IMR-90 (cell line): ENCODE measurements around the gene TAS1R1. TPM values are rescaled to one million over a fixed set of nuclear protein-coding genes. Genes with fewer than 3 reads are reported as not detected.
A peak's percentile ranks its signal among the peaks of the same experiment; 100 is the strongest.

ENCODE experiments used
- ATAC-seq: fragments of 200-7000 bp; cut with Tn5 transposase; 2 replicates; pipeline ENCODE4 v1.9.1; 2020; ENCODE audit warnings: low read depth, mild to moderate bottlenecking, moderate library complexity
- BruUV-seq: library from RNA; stranded (reverse); fragments of 400-500 nt; replicated peaks from 2 replicates; lab custom pipeline; 2021; lab: Mats Ljungman, UMichigan
- CTCF ChIA-PET: fragments of 300-600 bp; formaldehyde crosslinking; extraction: SDS; loops from one replicate; lab custom pipeline; 2021; ENCODE audit warnings: antibody characterized with exemption; lab: Yijun Ruan, JAX
- POLR2A ChIA-PET: fragments of 300-600 bp; sonication (Branson Sonifier 250); formaldehyde crosslinking; loops from one replicate; lab custom pipeline; 2022; ENCODE audit warnings: antibody characterized with exemption; ENCODE audit not compliant: unreplicated experiment; lab: Charles Lee
- DNase-seq: peaks from one replicate; pipeline ENCODE4 v3.0.0; 2013
- H2AFZ ChIP-seq: replicated peaks from 2 replicates; pipeline ENCODE3; 2013; ENCODE audit warnings: low read length, mild to moderate bottlenecking; ENCODE audit not compliant: poor library complexity
- H2AK5ac ChIP-seq: 2 replicates; pipeline ENCODE4 v1.6.1; 2013; ENCODE audit warnings: low read depth, low read length, inconsistent platforms
- H2AK9ac ChIP-seq: replicated peaks from 2 replicates; pipeline ENCODE3; 2013; ENCODE audit warnings: mild to moderate bottlenecking, low read depth, low read length, moderate library complexity; ENCODE audit not compliant: poor library complexity
- H2BK120ac ChIP-seq: 2 replicates; pipeline ENCODE4 v1.6.1; 2013; ENCODE audit warnings: low read depth, low read length, inconsistent platforms
- H2BK15ac ChIP-seq: 3 replicates; pipeline ENCODE4 v1.6.1; 2013; ENCODE audit warnings: low read depth, low read length, inconsistent platforms
- H2BK20ac ChIP-seq: 2 replicates; pipeline ENCODE4 v1.6.1; 2013; ENCODE audit warnings: low read depth, mild to moderate bottlenecking, inconsistent platforms, low read length, moderate library complexity
- H2BK5ac ChIP-seq: 2 replicates; pipeline ENCODE4 v1.6.1; 2013; ENCODE audit warnings: mild to moderate bottlenecking, low read depth, low read length, inconsistent platforms; ENCODE audit not compliant: poor library complexity, severe bottlenecking
- H3K14ac ChIP-seq: replicated peaks from 2 replicates; pipeline ENCODE4 v1.6.1; 2013; ENCODE audit warnings: low read depth, low read length, inconsistent platforms
- H3K18ac ChIP-seq: 2 replicates; pipeline ENCODE4 v1.6.1; 2013; ENCODE audit warnings: low read depth, low read length, control low read depth
- H3K23ac ChIP-seq: 2 replicates; pipeline ENCODE4 v1.6.1; 2013; ENCODE audit warnings: low read depth, low read length, inconsistent platforms
- H3K27ac ChIP-seq: 2 replicates; pipeline ENCODE4 v1.5.1; 2013; ENCODE audit warnings: mild to moderate bottlenecking, control low read depth, low read length; ENCODE audit not compliant: insufficient read depth
- H3K27me3 ChIP-seq: 2 replicates; pipeline ENCODE4 v1.6.1; 2013; ENCODE audit warnings: low read length; ENCODE audit not compliant: control insufficient read depth, insufficient read depth
- H3K36me3 ChIP-seq: 2 replicates; pipeline ENCODE4 v1.6.1; 2013; ENCODE audit warnings: low read length, mixed read lengths; ENCODE audit not compliant: control insufficient read depth, insufficient read depth
- H3K4ac ChIP-seq: 2 replicates; pipeline ENCODE4 v1.6.1; 2013; ENCODE audit warnings: low read depth, low read length, inconsistent platforms
- H3K4me1 ChIP-seq: 2 replicates; pipeline ENCODE4 v1.6.1; 2013; ENCODE audit warnings: low read length, mixed read lengths; ENCODE audit not compliant: control insufficient read depth, insufficient read depth
- H3K4me2 ChIP-seq: 2 replicates; pipeline ENCODE4 v1.6.1; 2013; ENCODE audit warnings: low read depth, mild to moderate bottlenecking, control low read depth, low read length, moderate library complexity
- H3K4me3 ChIP-seq: 2 replicates; pipeline ENCODE4 v1.5.1; 2013; ENCODE audit warnings: low read depth, mild to moderate bottlenecking, control low read depth, low read length, moderate library complexity; ENCODE audit not compliant: insufficient read depth
- H3K56ac ChIP-seq: 2 replicates; pipeline ENCODE4 v1.6.1; 2013; ENCODE audit warnings: low read length, inconsistent platforms; ENCODE audit not compliant: insufficient read depth; ENCODE audit errors: extremely low read depth
- H3K79me1 ChIP-seq, 2 experiments: 2 replicates each; pipeline ENCODE4 v1.6.1; 2013; ENCODE audit warnings: low read length in 2 of 2, inconsistent platforms in 1 of 2, low read depth in 1 of 2
- H3K9ac ChIP-seq: 2 replicates; pipeline ENCODE4 v1.6.1; 2013; ENCODE audit warnings: low read depth, low read length, control low read depth
- H3K9me1 ChIP-seq: 2 replicates; pipeline ENCODE4 v1.6.1; 2013; ENCODE audit warnings: low read length, inconsistent platforms; ENCODE audit not compliant: insufficient read depth
- H3K9me3 ChIP-seq: 2 replicates; pipeline ENCODE4 v1.6.1; 2013; ENCODE audit warnings: low read length; ENCODE audit not compliant: control insufficient read depth, insufficient read depth
- H4K20me1 ChIP-seq: 2 replicates; pipeline ENCODE4 v1.6.1; 2013; ENCODE audit warnings: low read length, inconsistent platforms; ENCODE audit not compliant: insufficient read depth
- H4K5ac ChIP-seq: 2 replicates; pipeline ENCODE4 v1.6.1; 2013; ENCODE audit warnings: mild to moderate bottlenecking, low read depth, low read length, control low read depth
- H4K8ac ChIP-seq, 2 experiments: 2 replicates each; pipeline ENCODE4 v1.6.1; 2013; ENCODE audit warnings: low read depth in 2 of 2, low read length in 2 of 2, control low read depth in 1 of 2, inconsistent platforms in 1 of 2
- H4K91ac ChIP-seq: 2 replicates; pipeline ENCODE4 v1.6.1; 2013; ENCODE audit warnings: low read depth, low read length, inconsistent platforms; ENCODE audit not compliant: insufficient read depth
- BHLHE40 ChIP-seq: fragments of 150-350 bp; IDR thresholded peaks from 2 replicates; pipeline ENCODE4 v1.6.1; 2016; ENCODE audit warnings: mild to moderate bottlenecking, low read depth, low read length
- CEBPB ChIP-seq: IDR thresholded peaks from 2 replicates; pipeline ENCODE4 v1.6.1; 2012; ENCODE audit warnings: low read depth, low read length, improper control_type of control experiment
- CHD1 ChIP-seq: IDR thresholded peaks from 2 replicates; pipeline ENCODE4 v1.6.1; 2012; ENCODE audit warnings: low read depth, low read length, improper control_type of control experiment
- FOS ChIP-seq: fragments of 150-350 bp; IDR thresholded peaks from 2 replicates; pipeline ENCODE4 v1.6.1; 2016; ENCODE audit warnings: low read depth, low read length
- MAFK ChIP-seq: IDR thresholded peaks from 2 replicates; pipeline ENCODE4 v1.6.1; 2012; ENCODE audit warnings: low read depth, low read length, improper control_type of control experiment
- MAZ ChIP-seq: IDR thresholded peaks from 2 replicates; pipeline ENCODE4 v1.6.1; 2012; ENCODE audit warnings: low read depth, mild to moderate bottlenecking, low read length, improper control_type of control experiment, moderate library complexity, borderline replicate concordance
- MXI1 ChIP-seq: IDR thresholded peaks from 2 replicates; pipeline ENCODE4 v1.6.1; 2012; ENCODE audit warnings: low read depth, mild to moderate bottlenecking, low read length, moderate library complexity, borderline replicate concordance
- NFE2L2 ChIP-seq: fragments of 150-350 bp; IDR thresholded peaks from 2 replicates; pipeline ENCODE4 v1.6.1; 2016; ENCODE audit warnings: low read depth, mild to moderate bottlenecking, low read length
- POLR2A ChIP-seq: IDR thresholded peaks from 2 replicates; pipeline ENCODE4 v1.6.1; 2012; ENCODE audit warnings: mild to moderate bottlenecking, low read depth, low read length
- RAD21 ChIP-seq: IDR thresholded peaks from 2 replicates; pipeline ENCODE4 v1.6.1; 2012; ENCODE audit warnings: low read length, improper control_type of control experiment
- RCOR1 ChIP-seq: IDR thresholded peaks from 2 replicates; pipeline ENCODE4 v1.6.1; 2012; ENCODE audit warnings: mild to moderate bottlenecking, low read length, improper control_type of control experiment; ENCODE audit not compliant: insufficient replicate concordance
- RFX5 ChIP-seq: IDR thresholded peaks from 2 replicates; pipeline ENCODE4 v1.8.0; 2012; ENCODE audit warnings: low read depth, mild to moderate bottlenecking, low read length, moderate library complexity
- SMC3 ChIP-seq: fragments of 150-350 bp; IDR thresholded peaks from 2 replicates; pipeline ENCODE4 v1.6.1; 2016; ENCODE audit warnings: low read depth, mild to moderate bottlenecking, antibody characterized with exemption, low read length, moderate library complexity
- USF2 ChIP-seq: fragments of 150-350 bp; IDR thresholded peaks from 2 replicates; pipeline ENCODE4 v1.6.1; 2017; ENCODE audit warnings: mild to moderate bottlenecking, antibody characterized with exemption, low read length, low read depth
- WGBS, 2 experiments: methylation state at CpG; one replicate each; pipeline versions ENCODE4 v1.1.5 to v1.1.7; 2013; ENCODE audit warnings: missing lambda C conversion rate in 2 of 2; ENCODE audit not compliant: insufficient read length in 1 of 2; ENCODE audit errors: extremely low coverage in 2 of 2; 5-methylcytosine and 5-hydroxymethylcytosine counted together
- dilution Hi-C: fragments of 300-500 bp; cut with HindIII; formaldehyde crosslinking; loops from one replicate; pipeline ENCODE4 v1.14.3; 2018; ENCODE audit warnings: low sequenced_read_pairs; ENCODE audit not compliant: unreplicated experiment
- in situ Hi-C: fragments of 300-500 bp; cut with MboI; formaldehyde crosslinking; loops from 3 replicates; pipeline ENCODE4 v1.14.3; 2019; ENCODE audit warnings: low sequenced_read_pairs, inconsistent platforms, mixed read lengths
- intact Hi-C: fragments of 100-400 bp; cut with micrococcal nuclease; formaldehyde crosslinking; loops from 2 replicates; pipeline ENCODE4 v1.10.0; 2022
- polyA plus RNA-seq, 3 experiments: library from polyadenylated mRNA; depleted of rRNA; stranded (reverse); fragments of >200 nt; gene quantifications; 2 replicates each; pipeline ENCODE4 v1.2.3, GENCODE V29; 2012; ENCODE audit warnings: low replicate concordance in 1 of 3
- total RNA-seq: library from RNA; depleted of rRNA; stranded (reverse); fragments of >200 nt; gene quantifications from 2 replicates; pipeline ENCODE4 v1.2.3, GENCODE V29; 2012
- TF ChIP-seq, protein P1 (sequence below): conservative IDR thresholded peaks from 2 replicates; pipeline ENCODE4 v1.5.1; 2012; ENCODE audit warnings: mild to moderate bottlenecking, low read depth, low read length, improper control_type of control experiment
- TF ChIP-seq, protein P2 (sequence below): fragments of 150-350 bp; IDR thresholded peaks from 2 replicates; pipeline ENCODE4 v1.6.1; 2016; ENCODE audit warnings: low read depth, mild to moderate bottlenecking, low read length, moderate library complexity, borderline replicate concordance

Gene TAS1R1
- total and polyA plus RNA-seq, 2 of the 4 experiments (the other 2 are of a cell fraction): 0.05 TPM; not detected in 1

GRCh38 chr1:6588128-6588892 is 33.2 kb downstream of the TAS1R1 start:
- no peak overlapping the region for H2BK120ac ChIP-seq
- dilution Hi-C loops (no loop called here), intact Hi-C loops (no loop called here), in situ Hi-C loops (no loop called here)
- no peak overlapping the region for H4K8ac ChIP-seq
- ChIA-PET CTCF (no interaction called here), POLR2A (no interaction called here)
- no peak overlapping the region for H3K4ac ChIP-seq
- H3K4me3 ChIP-seq: no peak overlapping the region
- H2BK15ac ChIP-seq: no peak overlapping the region
- no peak overlapping the region for H3K56ac ChIP-seq
- H2BK5ac ChIP-seq: no peak overlapping the region
- H3K36me3 ChIP-seq: peaks cover 58% of the 10 kb centered on the region
- no peak overlapping the region for H2AFZ ChIP-seq
- H3K18ac ChIP-seq: no peak overlapping the region
- BruUV-seq: no TSS peak
- no peak overlapping the region for H4K5ac ChIP-seq
- TF ChIP-seq BHLHE40 (no peak), USF2 (no peak), RCOR1 (no peak), SMC3 (no peak), MAFK (no peak), POLR2A (no peak), RAD21 (no peak), CHD1 (no peak), MXI1 (no peak), FOS (no peak), CEBPB (no peak), MAZ (no peak), RFX5 (no peak), NFE2L2 (no peak)
- TF ChIP-seq, protein P1, sequence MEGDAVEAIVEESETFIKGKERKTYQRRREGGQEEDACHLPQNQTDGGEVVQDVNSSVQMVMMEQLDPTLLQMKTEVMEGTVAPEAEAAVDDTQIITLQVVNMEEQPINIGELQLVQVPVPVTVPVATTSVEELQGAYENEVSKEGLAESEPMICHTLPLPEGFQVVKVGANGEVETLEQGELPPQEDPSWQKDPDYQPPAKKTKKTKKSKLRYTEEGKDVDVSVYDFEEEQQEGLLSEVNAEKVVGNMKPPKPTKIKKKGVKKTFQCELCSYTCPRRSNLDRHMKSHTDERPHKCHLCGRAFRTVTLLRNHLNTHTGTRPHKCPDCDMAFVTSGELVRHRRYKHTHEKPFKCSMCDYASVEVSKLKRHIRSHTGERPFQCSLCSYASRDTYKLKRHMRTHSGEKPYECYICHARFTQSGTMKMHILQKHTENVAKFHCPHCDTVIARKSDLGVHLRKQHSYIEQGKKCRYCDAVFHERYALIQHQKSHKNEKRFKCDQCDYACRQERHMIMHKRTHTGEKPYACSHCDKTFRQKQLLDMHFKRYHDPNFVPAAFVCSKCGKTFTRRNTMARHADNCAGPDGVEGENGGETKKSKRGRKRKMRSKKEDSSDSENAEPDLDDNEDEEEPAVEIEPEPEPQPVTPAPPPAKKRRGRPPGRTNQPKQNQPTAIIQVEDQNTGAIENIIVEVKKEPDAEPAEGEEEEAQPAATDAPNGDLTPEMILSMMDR: no peak
- TF ChIP-seq, protein P2, sequence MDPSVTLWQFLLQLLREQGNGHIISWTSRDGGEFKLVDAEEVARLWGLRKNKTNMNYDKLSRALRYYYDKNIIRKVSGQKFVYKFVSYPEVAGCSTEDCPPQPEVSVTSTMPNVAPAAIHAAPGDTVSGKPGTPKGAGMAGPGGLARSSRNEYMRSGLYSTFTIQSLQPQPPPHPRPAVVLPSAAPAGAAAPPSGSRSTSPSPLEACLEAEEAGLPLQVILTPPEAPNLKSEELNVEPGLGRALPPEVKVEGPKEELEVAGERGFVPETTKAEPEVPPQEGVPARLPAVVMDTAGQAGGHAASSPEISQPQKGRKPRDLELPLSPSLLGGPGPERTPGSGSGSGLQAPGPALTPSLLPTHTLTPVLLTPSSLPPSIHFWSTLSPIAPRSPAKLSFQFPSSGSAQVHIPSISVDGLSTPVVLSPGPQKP: no peak
- ATAC-seq (no peak), DNase-seq (no peak)
- H3K27ac ChIP-seq: no peak overlapping the region
- no peak overlapping the region for H2BK20ac ChIP-seq
- H3K9me3 ChIP-seq: no peaks in the 10 kb centered on the region
- H3K4me1 ChIP-seq: no peaks in the 10 kb centered on the region
- no peak overlapping the region for H3K14ac ChIP-seq
- H4K91ac ChIP-seq: no peak overlapping the region
- H2AK5ac ChIP-seq: no peak overlapping the region
- H3K79me1 ChIP-seq: peaks cover 9 to 59% of the 10 kb centered on the region in 2 experiments
- 92% methylated on average over 14 of the region's 25 CpGs; no CpG with 5 or more reads in 1 of the 2 experiments for WGBS, 2 experiments
- no peak overlapping the region for H3K4me2 ChIP-seq
- H2AK9ac ChIP-seq: peak overlapping the region; percentile 25
- no peak overlapping the region for H3K9ac ChIP-seq
- no peak overlapping the region for H3K23ac ChIP-seq
- no peaks in the 10 kb centered on the region for H3K27me3 ChIP-seq
- H4K20me1 ChIP-seq: peaks cover 57% of the 10 kb centered on the region
- peaks cover 4% of the 10 kb centered on the region; the same call in 1 of the 2 replicates for H3K9me1 ChIP-seq
